DMS53 (cell line): ENCODE results near the gene NCDN.
A peak's percentile ranks its signal among the peaks of the same experiment; 100 is the strongest.
"Not testable (repeated sequence)": the region's sequence is repeated elsewhere in the genome, so short reads cannot be mapped to it uniquely, and the experiment has no call there.

Source experiments
- DNase-seq: peaks from one replicate; lab custom pipeline; 2025; lab: John Stamatoyannopoulos, UW

Gene NCDN

GRCh38 chr1:35570589-35571137 is 13.1 kb downstream of the NCDN start:
- no peak for DNase-seq

- no peak for DNase-seq
Observed at GRCh38 chr1:35571263-35571662, 13.7 kb downstream of the NCDN start.

- DNase-seq = no peak
Observed at GRCh38 chr1:35572296-35572695, 14.7 kb downstream of the NCDN start.

GRCh38 chr1:35573198-35574124 is 15.9 kb downstream of the NCDN start, which contains the start of gene TFAP2E:
TSS of gene TFAP2E (plus strand) at chr1:35573314. CDS start at chr1:35573578, 264 bp downstream.
- peak; percentile 70 for DNase-seq

GRCh38 chr1:35574125-35574654 is 16.6 kb downstream of the NCDN start:
- no peak for DNase-seq

- peak; percentile 41 for DNase-seq
Observed at GRCh38 chr1:35574655-35575415, 17.2 kb downstream of the NCDN start.

GRCh38 chr1:35575416-35575958 is 17.9 kb downstream of the NCDN start:
- no peak for DNase-seq

GRCh38 chr1:35576061-35576765 is 18.6 kb downstream of the NCDN start:
- no peak for DNase-seq

GRCh38 chr1:35576766-35577070 is 19.1 kb downstream of the NCDN start:
- DNase-seq = not testable (repeated sequence)

GRCh38 chr1:35577071-35577998 is 19.7 kb downstream of the NCDN start:
- no peak for DNase-seq

GRCh38 chr1:35580949-35581388 is 23.4 kb downstream of the NCDN start:
- DNase-seq = no peak

GRCh38 chr1:35581621-35582020 is 24.0 kb downstream of the NCDN start:
- DNase-seq = not testable (repeated sequence)

GRCh38 chr1:35585281-35585680 is 27.7 kb downstream of the NCDN start:
- DNase-seq = no peak

GRCh38 chr1:35585805-35586204 is 28.2 kb downstream of the NCDN start:
- not testable (repeated sequence) for DNase-seq

- DNase-seq = no peak
Observed at GRCh38 chr1:35586808-35587207, 29.2 kb downstream of the NCDN start.

GRCh38 chr1:35587736-35588135 is 30.1 kb downstream of the NCDN start:
- no peak for DNase-seq

GRCh38 chr1:35588197-35588910 is 30.8 kb downstream of the NCDN start:
- no peak for DNase-seq

- no peak for DNase-seq
Observed at GRCh38 chr1:35589516-35590427, 32.2 kb downstream of the NCDN start.
